ENCODE data around the gene REXO1. TPM values are rescaled to one million over a fixed set of nuclear protein-coding genes. Genes with fewer than 3 reads are reported as not detected.

Gene REXO1
- total RNA-seq, 2 donors from 2014 or later: 29.8 to 59.1 TPM

- WGBS: 85% methylated on average over 10 of the region's 11 CpGs
- H3K9me3 ChIP-seq: no peaks in the 10 kb centered on the region
- H3K27ac ChIP-seq: no peak overlapping the region
- no peaks in the 10 kb centered on the region for H3K4me1 ChIP-seq (replicated peaks)
- DNase-seq (ENCODE audit: low spot score): no peak
- H3K27me3 ChIP-seq (replicated peaks; ENCODE audit: insufficient read depth): no peaks in the 10 kb centered on the region
- H3K4me3 ChIP-seq: no peak overlapping the region
- intact Hi-C loops (cut with DNase I): no loop called here
- no peaks in the 10 kb centered on the region for H3K36me3 ChIP-seq
- TF ChIP-seq CTCF (IDR thresholded peaks at IDR 0.05): no peak
- TF ChIP-seq POLR2AphosphoS5 (IDR thresholded peaks at IDR 0.05): no peak
- no peak for TF ChIP-seq POLR2A (IDR thresholded peaks at IDR 0.05)
These were observed 11.1 kb downstream of the REXO1 start for GRCh38 chr19:1837222-1837565.

GRCh38 chr19:1836458-1837221 is 11.6 kb downstream of the REXO1 start:
- Histone ChIP-seq H3K27ac (no peak overlapping the region), H3K36me3 (no peaks in the 10 kb centered on the region), H3K4me3 (no peak overlapping the region), H3K4me1 (replicated peaks) (no peaks in the 10 kb centered on the region), H3K9me3 (no peaks in the 10 kb centered on the region), H3K27me3 (replicated peaks; ENCODE audit: insufficient read depth) (no peaks in the 10 kb centered on the region)
- intact Hi-C loops (cut with DNase I): no loop called here
- TF ChIP-seq CTCF (IDR thresholded peaks at IDR 0.05) (no peak), POLR2A (IDR thresholded peaks at IDR 0.05) (no peak), POLR2AphosphoS5 (IDR thresholded peaks at IDR 0.05) (no peak)
- no peak for DNase-seq (ENCODE audit: low spot score)
- WGBS: 91% methylated on average over 31 of the region's 31 CpGs

GRCh38 chr19:1833540-1833939 is 14.7 kb downstream of the REXO1 start:
- Histone ChIP-seq H3K27ac (no peak overlapping the region), H3K27me3 (replicated peaks; ENCODE audit: insufficient read depth) (no peaks in the 10 kb centered on the region), H3K4me3 (no peak overlapping the region), H3K9me3 (no peaks in the 10 kb centered on the region), H3K36me3 (no peaks in the 10 kb centered on the region), H3K4me1 (replicated peaks) (no peaks in the 10 kb centered on the region)
- no peak for DNase-seq (ENCODE audit: low spot score)
- TF ChIP-seq POLR2AphosphoS5 (IDR thresholded peaks at IDR 0.05): no peak
- TF ChIP-seq POLR2A (IDR thresholded peaks at IDR 0.05): no peak
- TF ChIP-seq CTCF (IDR thresholded peaks at IDR 0.05): no peak
- WGBS: 48% methylated on average over 7 of the region's 15 CpGs
- intact Hi-C loops (cut with DNase I): no loop called here

GRCh38 chr19:1832046-1832663 is 16.1 kb downstream of the REXO1 start:
- no peak for DNase-seq (ENCODE audit: low spot score)
- no peak overlapping the region for H3K4me3 ChIP-seq
- no peaks in the 10 kb centered on the region for H3K9me3 ChIP-seq
- no peak overlapping the region for H3K27ac ChIP-seq
- H3K36me3 ChIP-seq: no peaks in the 10 kb centered on the region
- H3K27me3 ChIP-seq (replicated peaks; ENCODE audit: insufficient read depth): no peaks in the 10 kb centered on the region
- WGBS: 91% methylated on average over 26 of the region's 26 CpGs
- intact Hi-C loops (cut with DNase I): no loop called here
- TF ChIP-seq POLR2A (IDR thresholded peaks at IDR 0.05): no peak
- TF ChIP-seq POLR2AphosphoS5 (IDR thresholded peaks at IDR 0.05): no peak
- no peak for TF ChIP-seq CTCF (IDR thresholded peaks at IDR 0.05)
- no peaks in the 10 kb centered on the region for H3K4me1 ChIP-seq (replicated peaks)

- DNase-seq (ENCODE audit: low spot score): no peak
- Histone ChIP-seq H3K36me3 (no peaks in the 10 kb centered on the region), H3K4me1 (replicated peaks) (no peaks in the 10 kb centered on the region), H3K27me3 (replicated peaks; ENCODE audit: insufficient read depth) (no peaks in the 10 kb centered on the region), H3K27ac (no peak overlapping the region), H3K4me3 (no peak overlapping the region), H3K9me3 (no peaks in the 10 kb centered on the region)
- WGBS: 88% methylated on average over 9 of the region's 11 CpGs
- intact Hi-C loops (cut with DNase I): no loop called here
- no peak for TF ChIP-seq POLR2AphosphoS5 (IDR thresholded peaks at IDR 0.05)
- no peak for TF ChIP-seq POLR2A (IDR thresholded peaks at IDR 0.05)
- TF ChIP-seq CTCF (IDR thresholded peaks at IDR 0.05): no peak
These were observed 17.3 kb downstream of the REXO1 start for GRCh38 chr19:1830978-1831377.
